Testis (tissue), 3 donors: ENCODE results near the gene CCDC178. TPM values are rescaled to one million over a fixed set of nuclear protein-coding genes. Genes with fewer than 3 reads are reported as not detected.
"Not testable (repeated sequence)": the region's sequence is repeated elsewhere in the genome, so short reads cannot be mapped to it uniquely, and the experiment has no call there.

Experiments
- DNase-seq: peaks from one replicate; pipeline ENCODE4 v3.0.0-alpha.2; 2019
- H3K27ac ChIP-seq, 2 donors: fragments of 200-600 bp; sonication (generic); one replicate each; pipeline ENCODE4 v1.5.1; 2019
- H3K27me3 ChIP-seq: fragments of 200-600 bp; sonication (generic); one replicate; pipeline ENCODE4 v1.5.1; 2019
- H3K36me3 ChIP-seq: fragments of 200-600 bp; sonication (generic); one replicate; pipeline ENCODE4 v1.5.1; 2017; ENCODE audit warnings: low read depth; ENCODE audit errors: missing control alignments
- H3K4me1 ChIP-seq: fragments of 200-600 bp; sonication (generic); one replicate; pipeline ENCODE4 v1.5.1; 2019
- H3K4me3 ChIP-seq, 2 donors: fragments of 200-600 bp; sonication (generic); one replicate each; pipeline ENCODE4 v1.5.1; 2017 to 2019
- H3K9me3 ChIP-seq: fragments of 200-600 bp; sonication (generic); one replicate; pipeline ENCODE4 v1.5.1; 2017
- CTCF ChIP-seq, 3 experiments: fragments of 450-650 bp in 2 of 3; fragments of 200-600 bp in 1 of 3; sonication (generic) in 1 of 3; IDR thresholded peaks; one replicate each; pipeline ENCODE4 v1.5.1; 2016 to 2019; ENCODE audit warnings: antibody characterized with exemption in 3 of 3, mild to moderate bottlenecking in 2 of 3, moderate library complexity in 1 of 3
- POLR2A ChIP-seq: fragments of 450-650 bp; IDR thresholded peaks from one replicate; pipeline ENCODE4 v1.6.1; 2017; ENCODE audit warnings: antibody characterized with exemption, mild to moderate bottlenecking, moderate library complexity
- WGBS, 2 donors: methylation state at CpG; one replicate each; pipeline ENCODE4 v1.1.5; 2018; 5-methylcytosine and 5-hydroxymethylcytosine counted together
- intact Hi-C: fragments of 100-400 bp; cut with DNase I; formaldehyde crosslinking; loops from one replicate; pipeline ENCODE4 v1.15.1; 2023; ENCODE audit warnings: low total_unique reads
- polyA plus RNA-seq: library from polyadenylated mRNA; stranded (reverse); fragments of 350-450 nt; fragmentation: Illumina TruSeq; extraction: RNeasy Lipid Tissue Mini Kit (QIAGEN cat#74804); gene quantifications from one replicate; pipeline ENCODE4 v1.2.3, GENCODE V29; 2014; ENCODE audit warnings: low read depth, low replicate concordance; ENCODE audit not compliant: insufficient read depth
- total RNA-seq, 2 donors: library from RNA; depleted of rRNA; stranded (reverse); fragments of >200 nt; gene quantifications; one replicate each; pipeline ENCODE4 v1.2.3, GENCODE V29; 2016

CCDC178 gene
- total and polyA plus RNA-seq, 3 donors from 2014 or later = 8.6 to 17.5 (median 10.2) TPM

GRCh38 chr18:33369711-33370449, 70.6 kb downstream of the CCDC178 start:
- intact Hi-C loops = no loop called here
- no peaks in the 10 kb centered on the region for H3K27me3 ChIP-seq
- WGBS, 2 donors = 68 to 71% methylated on average over 8 of the region's 8 CpGs

GRCh38 chr18:33356735-33357134, 83.8 kb downstream of the CCDC178 start:
- no peak overlapping the region for H3K4me3 ChIP-seq
- WGBS, 2 donors = 65 to 70% methylated on average over 1 of the region's 1 CpG
- H3K9me3 ChIP-seq = no peaks in the 10 kb centered on the region
- H3K36me3 ChIP-seq = peaks cover 3% of the 10 kb centered on the region
- no peak for TF ChIP-seq POLR2A
- no peak for TF ChIP-seq CTCF (IDR thresholded peaks at IDR 0.05)
- no peak overlapping the region for H3K27ac ChIP-seq
- H3K27me3 ChIP-seq = no peaks in the 10 kb centered on the region
- no peaks in the 10 kb centered on the region for H3K4me1 ChIP-seq
- intact Hi-C loops = no loop called here
- DNase-seq = no peak

More at GRCh38 chr18:33369711-33370449, 70.6 kb downstream of the CCDC178 start:
- TF ChIP-seq CTCF (IDR thresholded peaks at IDR 0.05) (no peak), POLR2A (no peak)
- no peak for DNase-seq
- no peak overlapping the region for H3K4me3 ChIP-seq
- no peaks in the 10 kb centered on the region for H3K36me3 ChIP-seq
- no peak overlapping the region for H3K27ac ChIP-seq
- no peaks in the 10 kb centered on the region for H3K4me1 ChIP-seq
- no peaks in the 10 kb centered on the region for H3K9me3 ChIP-seq

GRCh38 chr18:33355756-33356155, 84.8 kb downstream of the CCDC178 start:
- no peaks in the 10 kb centered on the region for H3K4me1 ChIP-seq
- intact Hi-C loops = no loop called here
- H3K36me3 ChIP-seq = peaks cover 3% of the 10 kb centered on the region
- H3K4me3 ChIP-seq = no peak overlapping the region
- WGBS, 2 donors = 85 to 93% methylated on average over 1 of the region's 1 CpG
- DNase-seq = no peak
- no peaks in the 10 kb centered on the region for H3K27me3 ChIP-seq
- TF ChIP-seq POLR2A = no peak
- TF ChIP-seq CTCF (IDR thresholded peaks at IDR 0.05) = no peak
- H3K9me3 ChIP-seq = no peaks in the 10 kb centered on the region
- H3K27ac ChIP-seq = no peak overlapping the region

DNA sequence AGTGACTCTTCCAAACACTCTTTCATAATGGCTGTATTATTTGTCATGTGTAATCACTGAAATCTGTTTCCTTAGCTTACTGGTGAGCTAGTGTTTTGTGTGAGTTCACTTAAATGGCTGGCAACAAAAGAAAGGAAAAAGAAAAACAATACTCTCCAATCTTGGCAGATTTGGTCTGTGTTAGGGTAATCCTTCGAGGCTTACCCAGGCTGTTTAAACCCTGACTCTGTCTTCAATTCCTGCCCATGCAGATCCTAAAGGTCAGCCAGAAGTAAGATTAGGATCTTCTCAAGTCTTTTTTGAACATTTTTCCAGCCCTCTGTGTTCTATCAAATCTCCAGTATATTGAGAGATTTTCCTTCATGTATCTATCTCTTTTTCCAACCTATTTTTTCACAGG, 85.3 kb downstream of the CCDC178 start:
- 86 to 93% methylated on average over 1 of the region's 1 CpG for WGBS, 2 donors
- DNase-seq = no peak
- Histone ChIP-seq H3K4me3 (no peak overlapping the region), H3K4me1 (no peaks in the 10 kb centered on the region), H3K27ac (no peak overlapping the region), H3K36me3 (peaks cover 3% of the 10 kb centered on the region), H3K9me3 (no peaks in the 10 kb centered on the region), H3K27me3 (no peaks in the 10 kb centered on the region)
- intact Hi-C loops = no loop called here
- TF ChIP-seq POLR2A = no peak
- TF ChIP-seq CTCF (IDR thresholded peaks at IDR 0.05) = no peak

GRCh38 chr18:33350256-33350655, 90.3 kb downstream of the CCDC178 start:
- no peaks in the 10 kb centered on the region for H3K4me1 ChIP-seq
- intact Hi-C loops = no loop called here
- no peak for TF ChIP-seq CTCF (IDR thresholded peaks at IDR 0.05)
- no peak for TF ChIP-seq POLR2A
- peaks cover 3% of the 10 kb centered on the region for H3K36me3 ChIP-seq
- H3K27me3 ChIP-seq = no peaks in the 10 kb centered on the region
- no peak overlapping the region for H3K4me3 ChIP-seq
- H3K27ac ChIP-seq = no peak overlapping the region
- no peaks in the 10 kb centered on the region for H3K9me3 ChIP-seq
- 85 to 91% methylated on average over 2 of the region's 2 CpGs for WGBS, 2 donors
- DNase-seq = no peak

DNA sequence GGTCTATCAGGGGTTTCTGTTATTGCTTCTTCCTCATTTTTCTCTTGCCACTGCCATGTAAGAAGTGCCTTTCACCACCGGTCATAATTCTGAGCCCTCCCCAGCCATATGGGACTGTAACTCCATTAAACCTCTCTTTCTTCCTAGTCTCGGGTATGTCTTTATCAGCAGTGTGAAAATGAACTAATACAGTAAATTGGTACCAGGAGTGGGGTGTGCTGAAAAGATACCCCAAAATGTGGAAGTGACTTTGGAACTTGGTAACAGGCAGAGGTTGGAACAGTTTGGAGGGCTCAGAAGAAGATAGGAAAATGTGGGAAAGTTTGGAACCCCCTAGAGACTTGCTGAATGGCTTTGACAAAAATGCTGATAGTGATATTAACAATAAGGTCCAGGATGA, 100.8 kb downstream of the CCDC178 start:
- H3K9me3 ChIP-seq, H3K4me3 ChIP-seq, H3K27me3 ChIP-seq, intact Hi-C loops, H3K36me3 ChIP-seq, H3K4me1 ChIP-seq, DNase-seq, H3K27ac ChIP-seq: not testable (repeated sequence)
- WGBS, 2 donors = 86 to 90% methylated on average over 2 of the region's 2 CpGs
